Measurements from ENCODE around the gene BCDIN3D.
A peak's percentile ranks its signal among the peaks of the same experiment; 100 is the strongest.

The BCDIN3D gene, protein sequence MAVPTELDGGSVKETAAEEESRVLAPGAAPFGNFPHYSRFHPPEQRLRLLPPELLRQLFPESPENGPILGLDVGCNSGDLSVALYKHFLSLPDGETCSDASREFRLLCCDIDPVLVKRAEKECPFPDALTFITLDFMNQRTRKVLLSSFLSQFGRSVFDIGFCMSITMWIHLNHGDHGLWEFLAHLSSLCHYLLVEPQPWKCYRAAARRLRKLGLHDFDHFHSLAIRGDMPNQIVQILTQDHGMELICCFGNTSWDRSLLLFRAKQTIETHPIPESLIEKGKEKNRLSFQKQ

DNA sequence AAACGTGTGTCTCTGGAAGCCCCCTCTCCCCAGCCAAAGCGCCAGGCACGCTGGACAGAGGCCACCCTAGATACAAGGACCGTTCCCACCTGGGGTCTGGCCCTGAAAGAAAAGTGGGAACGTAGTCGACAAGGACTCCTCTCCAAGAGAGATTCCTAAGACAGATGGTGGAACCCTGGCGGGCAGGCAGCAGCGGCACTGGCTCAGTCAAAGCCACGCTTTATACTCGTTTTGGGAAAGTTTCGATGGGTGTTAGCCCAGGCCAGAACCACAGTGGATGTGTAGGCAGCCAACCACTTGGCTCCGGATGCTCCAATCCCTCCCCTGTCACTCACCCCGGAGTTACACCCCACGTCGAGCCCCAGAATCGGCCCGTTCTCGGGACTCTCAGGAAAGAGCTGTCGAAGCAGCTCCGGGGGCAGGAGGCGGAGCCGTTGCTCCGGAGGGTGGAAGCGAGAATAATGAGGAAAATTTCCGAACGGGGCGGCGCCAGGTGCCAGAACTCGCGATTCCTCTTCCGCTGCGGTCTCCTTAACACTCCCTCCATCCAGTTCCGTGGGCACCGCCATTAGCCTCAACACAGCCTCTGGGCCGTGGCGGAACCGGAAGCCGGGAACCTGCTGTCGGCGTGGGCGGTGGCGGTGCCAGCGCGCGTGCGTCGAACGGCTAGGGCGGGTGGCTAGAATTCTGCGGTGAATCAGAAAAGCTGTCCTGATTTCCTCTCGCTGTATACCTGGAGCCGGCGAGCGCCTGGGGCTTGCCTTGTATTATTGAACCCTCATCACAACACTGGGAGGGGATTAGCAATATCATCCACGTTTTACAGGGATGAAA lies at the start of gene BCDIN3D:
Gene BCDIN3D, minus strand, starts transcription at position 588 of the 834 bp plus-strand sequence. Its CDS starts 19 bp downstream, at position 569.
- DNase-seq = peak; percentile 99
- in situ Hi-C loops (cut with HindIII; ENCODE audit: low pct_ligation_motif_present, low pct_unique_long_range_greater_than_20kb, low sequenced_read_pairs) = no loop called here

DNA sequence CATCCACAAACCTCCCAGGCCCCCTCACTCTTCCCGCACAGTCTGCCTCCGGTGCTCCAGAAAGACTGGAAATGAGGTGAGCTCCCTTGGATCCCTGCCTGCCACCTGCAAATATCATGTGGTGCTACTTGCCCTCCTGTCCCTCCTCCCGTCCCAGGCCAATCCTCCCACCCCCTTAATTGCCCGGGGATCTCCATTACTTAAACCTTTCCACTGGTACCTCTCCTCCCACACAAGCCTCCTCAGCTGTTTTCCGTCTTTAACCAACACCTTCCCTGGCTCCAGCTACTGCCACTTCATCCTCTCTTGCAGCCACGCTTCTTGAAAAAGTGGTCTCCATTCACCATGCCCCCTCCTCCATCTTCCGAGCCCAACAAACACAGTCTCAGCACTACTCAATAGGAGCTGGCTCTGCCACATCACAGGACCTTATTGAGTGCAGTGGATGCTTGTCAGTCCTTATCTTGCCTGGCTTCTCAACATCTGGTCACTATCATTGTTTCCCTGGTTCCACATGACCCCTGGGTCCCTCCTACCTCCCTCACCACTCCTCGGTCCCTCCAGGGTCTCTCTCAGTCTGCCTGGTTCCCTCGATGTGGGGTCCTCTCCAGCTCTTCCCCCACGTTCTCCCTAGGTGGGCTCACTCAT lies 49.3 kb upstream of the BCDIN3D start:
- no peak for DNase-seq
- in situ Hi-C loops (cut with HindIII; ENCODE audit: low pct_ligation_motif_present, low pct_unique_long_range_greater_than_20kb, low sequenced_read_pairs) = no loop called here

DNA sequence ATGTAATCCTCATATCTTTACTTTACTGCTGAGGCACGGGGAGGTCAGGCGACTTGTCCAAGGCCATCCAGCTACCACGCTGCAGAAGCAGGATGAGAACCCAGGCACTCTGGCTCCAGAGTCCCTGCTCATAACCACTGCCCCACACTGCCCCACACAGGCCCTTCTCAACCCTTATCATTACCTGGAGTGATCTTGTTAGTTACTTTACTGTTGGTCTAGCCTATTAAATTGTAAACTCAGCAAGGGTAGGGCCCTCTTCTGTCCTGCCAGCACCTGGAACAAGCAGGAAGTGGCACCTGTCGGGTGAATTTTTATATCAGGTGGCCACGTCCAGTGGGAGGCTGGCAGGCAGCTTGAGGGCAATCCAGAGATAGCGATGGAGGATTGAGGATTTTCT lies 48.6 kb upstream of the BCDIN3D start:
- in situ Hi-C loops (cut with HindIII; ENCODE audit: low pct_ligation_motif_present, low pct_unique_long_range_greater_than_20kb, low sequenced_read_pairs) = no loop called here
- DNase-seq = no peak

DNA sequence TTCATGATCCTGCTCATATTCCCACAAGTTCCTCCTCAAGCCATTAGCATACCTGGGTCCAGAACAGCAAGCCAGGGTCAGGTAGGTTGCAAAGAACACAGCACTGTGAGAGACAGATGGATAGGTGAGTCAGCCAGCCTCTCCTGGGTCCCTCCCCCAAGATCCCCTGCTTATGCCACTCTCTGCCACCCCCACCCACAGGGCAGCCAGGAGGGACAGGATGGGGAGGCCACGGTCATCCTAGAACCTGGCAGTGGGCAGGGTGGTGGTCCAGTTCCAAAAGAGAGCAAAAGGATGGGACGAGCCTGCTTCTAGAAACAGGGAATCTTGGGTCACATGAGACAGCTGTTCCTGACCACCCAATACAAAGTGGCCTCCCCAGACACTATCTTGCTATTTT lies 48.1 kb upstream of the BCDIN3D start:
- in situ Hi-C loops (cut with HindIII; ENCODE audit: low pct_ligation_motif_present, low pct_unique_long_range_greater_than_20kb, low sequenced_read_pairs) = no loop called here
- no peak for DNase-seq

DNA sequence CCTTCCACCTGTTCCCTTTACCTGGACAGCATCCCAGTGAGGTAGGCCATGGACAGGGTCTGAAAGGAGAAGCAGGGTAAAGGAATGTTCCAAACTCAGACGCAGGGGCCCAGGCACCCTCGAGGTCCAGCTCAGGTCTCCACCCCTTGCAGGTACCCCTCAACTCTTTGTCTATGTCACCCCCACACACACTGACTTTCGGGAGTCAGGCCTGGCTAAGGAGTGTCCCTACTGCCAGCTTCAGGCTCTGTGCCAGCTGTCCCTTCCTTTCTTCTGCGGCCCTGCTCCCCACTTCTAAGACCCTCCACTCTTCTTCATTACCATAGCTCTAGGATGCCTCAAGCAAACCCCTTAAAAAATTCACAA lies 47.2 kb upstream of the BCDIN3D start:
- no peak for DNase-seq
- in situ Hi-C loops (cut with HindIII; ENCODE audit: low pct_ligation_motif_present, low pct_unique_long_range_greater_than_20kb, low sequenced_read_pairs) = no loop called here

DNA sequence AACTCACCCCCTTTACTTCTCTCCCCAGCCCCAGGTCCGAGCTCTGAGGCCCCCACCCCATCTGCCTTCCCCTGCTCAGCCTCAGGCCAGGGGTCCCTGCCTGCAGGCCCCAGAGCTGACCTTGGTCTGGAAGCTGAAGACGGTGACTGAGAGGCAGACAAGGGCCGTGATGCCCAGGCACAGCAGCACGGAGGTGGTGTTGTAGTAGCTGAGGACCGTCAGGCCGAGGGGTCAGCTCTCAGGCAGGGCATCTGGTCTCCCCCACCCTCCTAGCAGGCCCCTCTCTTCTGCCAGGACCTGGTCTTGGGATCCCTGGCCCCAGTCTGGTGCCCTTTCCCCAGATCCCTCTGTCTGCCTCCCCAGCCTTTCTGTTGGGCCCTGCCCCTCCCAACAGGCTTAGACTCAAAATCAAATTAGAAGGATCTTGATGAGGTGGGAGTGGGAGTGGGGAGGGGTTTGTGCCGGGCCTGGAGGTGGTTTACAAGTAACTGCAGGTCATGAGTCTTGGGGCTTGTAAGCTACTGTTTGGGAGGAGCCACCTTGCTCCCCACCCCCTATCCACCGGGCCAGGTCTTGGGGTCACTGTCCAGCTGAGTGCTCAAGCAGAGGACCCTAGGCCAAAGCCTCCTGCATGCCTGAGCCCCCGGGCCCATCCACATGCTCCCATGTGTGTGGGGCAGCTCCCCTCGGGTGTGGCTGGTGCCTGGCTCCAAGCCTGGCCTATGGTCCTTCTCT lies 46.6 kb upstream of the BCDIN3D start:
- no peak for DNase-seq
- in situ Hi-C loops (cut with HindIII; ENCODE audit: low pct_ligation_motif_present, low pct_unique_long_range_greater_than_20kb, low sequenced_read_pairs) = no loop called here

DNA sequence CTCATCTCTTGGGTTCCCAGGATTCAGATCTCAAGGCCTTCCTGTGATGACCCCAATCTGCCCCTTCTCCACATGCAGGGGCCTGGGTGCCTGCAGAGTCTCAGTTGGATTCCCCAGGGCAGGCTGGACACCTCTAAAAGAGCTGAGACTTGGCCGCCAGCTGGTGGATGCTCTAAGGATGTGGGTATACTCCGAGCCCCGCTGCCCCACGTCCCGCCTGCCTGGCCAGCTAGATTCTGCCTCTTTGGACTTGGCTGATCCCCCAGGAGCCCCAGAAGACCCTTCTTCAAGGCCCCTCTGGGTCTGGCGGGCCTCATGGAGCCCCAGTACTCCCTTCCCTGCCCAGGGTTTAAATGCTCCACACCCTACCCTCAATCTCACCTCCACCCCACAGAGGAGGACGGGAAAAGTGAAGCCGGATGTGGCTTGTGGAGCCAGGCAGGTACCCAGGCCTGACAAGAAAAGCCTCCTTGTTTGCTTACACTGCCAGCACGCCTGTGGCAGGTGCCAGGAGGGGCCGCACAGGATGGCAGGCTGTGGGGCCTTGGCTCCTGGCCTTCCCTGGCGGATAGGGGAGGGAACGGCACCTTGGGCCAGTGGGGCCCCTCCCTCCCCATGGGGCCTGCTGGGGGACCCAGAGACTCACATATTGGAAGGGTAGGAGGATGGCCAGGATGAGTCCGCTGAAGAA lies 45.7 kb upstream of the BCDIN3D start:
- in situ Hi-C loops (cut with HindIII; ENCODE audit: low pct_ligation_motif_present, low pct_unique_long_range_greater_than_20kb, low sequenced_read_pairs) = no loop called here
- DNase-seq = no peak

DNA sequence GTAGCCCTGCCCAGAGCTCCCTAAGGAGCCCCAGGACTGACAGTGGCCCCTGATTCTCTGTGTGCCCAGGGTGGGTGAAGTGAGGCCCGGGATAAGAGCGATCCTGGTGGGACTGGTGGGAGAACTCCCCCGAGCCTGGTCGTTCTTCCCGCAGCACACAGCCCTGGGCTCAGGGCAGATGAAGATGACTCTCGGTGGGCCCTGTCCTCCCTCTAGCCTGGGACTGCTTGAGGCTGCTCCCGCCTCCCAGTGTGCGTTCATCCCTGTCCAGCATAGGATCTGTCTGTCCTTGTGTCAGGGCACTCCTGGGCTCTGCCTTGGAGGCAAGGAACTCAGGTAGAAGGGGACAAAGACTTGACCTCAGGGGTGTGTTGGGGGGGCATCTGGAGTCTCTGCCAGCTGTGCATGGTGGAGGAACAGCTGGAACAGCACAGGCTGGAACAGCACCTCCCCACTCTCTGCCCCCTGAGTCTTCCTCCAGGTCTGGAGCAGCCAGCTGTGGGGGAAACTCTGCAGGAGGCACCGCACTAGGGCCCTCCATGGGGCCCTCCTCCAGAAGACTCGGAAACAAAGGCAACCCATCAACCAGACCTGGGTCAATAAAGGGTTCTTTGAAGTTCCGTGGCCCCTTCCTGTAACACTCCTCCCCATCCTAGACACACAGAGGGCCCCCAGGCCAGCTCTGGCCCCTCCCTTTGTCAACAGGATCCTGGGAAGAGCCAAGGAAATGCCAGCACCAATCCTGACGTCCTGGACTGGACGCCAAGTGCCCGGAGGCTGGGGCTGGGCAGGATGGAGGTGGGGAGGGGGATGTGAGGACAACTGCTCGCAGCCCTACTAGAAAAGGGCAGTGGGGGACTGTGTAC lies 44.9 kb upstream of the BCDIN3D start:
- in situ Hi-C loops (cut with HindIII; ENCODE audit: low pct_ligation_motif_present, low pct_unique_long_range_greater_than_20kb, low sequenced_read_pairs) = no loop called here

DNA sequence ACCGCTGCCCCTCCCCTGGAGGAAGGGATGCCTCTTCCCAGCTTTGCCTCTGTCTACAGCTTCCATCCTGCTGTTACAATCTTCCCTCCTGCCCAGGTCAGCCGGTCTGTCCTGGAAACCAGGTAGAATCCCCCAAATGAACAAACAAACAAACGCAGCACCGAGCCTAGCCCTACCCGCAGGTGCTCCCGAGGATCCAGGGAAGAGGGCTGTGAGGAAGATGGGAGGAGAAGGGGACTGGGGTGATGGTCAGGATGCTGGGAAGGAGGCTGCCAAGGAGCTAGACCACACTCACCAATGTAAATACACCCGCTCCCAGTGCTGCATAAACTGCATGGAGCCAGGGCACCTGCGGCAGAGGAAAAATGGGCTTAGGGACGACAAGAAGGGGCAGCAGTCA lies 44.2 kb upstream of the BCDIN3D start:
- DNase-seq = no peak
- in situ Hi-C loops (cut with HindIII; ENCODE audit: low pct_ligation_motif_present, low pct_unique_long_range_greater_than_20kb, low sequenced_read_pairs) = no loop called here

More for the DNA sequence above, 44.9 kb upstream of the BCDIN3D start:
- no peak for DNase-seq

DNA sequence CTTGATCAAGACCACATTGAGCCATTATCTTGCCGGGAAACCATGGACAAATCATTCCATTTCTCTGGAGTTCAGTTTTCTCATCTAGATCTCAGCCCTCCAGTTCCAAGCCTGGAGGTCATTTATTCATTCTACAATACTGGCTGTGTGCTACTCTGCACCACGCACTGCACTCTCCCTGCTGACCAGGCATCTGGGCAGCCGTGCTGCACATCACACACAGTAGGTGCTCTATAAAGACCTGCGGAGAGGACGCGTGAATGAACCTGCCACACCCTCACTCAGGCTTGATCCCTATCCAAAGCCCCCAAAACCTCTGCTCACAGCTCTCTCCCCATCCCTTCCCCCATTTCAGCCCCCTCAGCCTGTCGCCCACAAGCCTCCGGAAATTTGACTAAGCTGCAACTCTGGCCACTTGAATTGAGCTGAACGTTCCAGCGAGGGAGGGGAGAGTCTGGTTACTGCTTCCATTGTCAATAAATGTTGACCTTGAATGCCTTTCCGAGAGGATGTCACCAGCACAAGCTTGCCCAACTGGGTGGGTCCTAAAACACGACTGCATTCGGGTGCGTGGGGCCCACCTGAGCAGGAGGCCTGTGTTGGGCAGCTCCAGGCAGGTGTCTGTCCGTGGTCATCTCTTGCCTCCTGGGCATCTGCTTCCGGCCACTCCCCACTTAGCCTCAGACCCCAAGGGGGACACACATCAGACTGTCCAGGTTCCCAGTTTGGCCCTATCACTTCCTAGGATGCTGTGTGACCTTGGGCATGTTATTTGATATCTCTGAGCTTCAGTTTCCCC lies 43.0 kb upstream of the BCDIN3D start:
- DNase-seq = no peak
- in situ Hi-C loops (cut with HindIII; ENCODE audit: low pct_ligation_motif_present, low pct_unique_long_range_greater_than_20kb, low sequenced_read_pairs) = no loop called here

DNA sequence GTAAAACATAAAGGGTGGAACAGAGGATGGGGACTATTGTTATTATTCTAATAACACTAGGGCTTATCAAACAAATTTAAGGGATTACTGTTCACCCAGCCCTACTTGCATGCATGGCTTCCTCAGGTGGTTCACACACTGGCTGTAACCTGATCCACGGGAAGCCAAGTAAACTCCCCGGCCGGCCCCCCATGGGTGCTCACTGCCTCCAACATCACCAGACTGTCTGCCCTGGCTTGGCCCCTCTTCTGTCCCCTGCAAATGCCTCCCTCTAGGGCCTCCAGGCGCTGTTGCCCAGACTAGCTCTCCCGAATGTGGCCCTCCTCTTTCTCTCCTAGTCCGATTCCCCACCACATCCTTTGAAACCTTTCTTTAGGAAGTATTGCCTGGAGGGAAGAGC lies 42.2 kb upstream of the BCDIN3D start:
- in situ Hi-C loops (cut with HindIII; ENCODE audit: low pct_ligation_motif_present, low pct_unique_long_range_greater_than_20kb, low sequenced_read_pairs) = no loop called here
- DNase-seq = no peak

DNA sequence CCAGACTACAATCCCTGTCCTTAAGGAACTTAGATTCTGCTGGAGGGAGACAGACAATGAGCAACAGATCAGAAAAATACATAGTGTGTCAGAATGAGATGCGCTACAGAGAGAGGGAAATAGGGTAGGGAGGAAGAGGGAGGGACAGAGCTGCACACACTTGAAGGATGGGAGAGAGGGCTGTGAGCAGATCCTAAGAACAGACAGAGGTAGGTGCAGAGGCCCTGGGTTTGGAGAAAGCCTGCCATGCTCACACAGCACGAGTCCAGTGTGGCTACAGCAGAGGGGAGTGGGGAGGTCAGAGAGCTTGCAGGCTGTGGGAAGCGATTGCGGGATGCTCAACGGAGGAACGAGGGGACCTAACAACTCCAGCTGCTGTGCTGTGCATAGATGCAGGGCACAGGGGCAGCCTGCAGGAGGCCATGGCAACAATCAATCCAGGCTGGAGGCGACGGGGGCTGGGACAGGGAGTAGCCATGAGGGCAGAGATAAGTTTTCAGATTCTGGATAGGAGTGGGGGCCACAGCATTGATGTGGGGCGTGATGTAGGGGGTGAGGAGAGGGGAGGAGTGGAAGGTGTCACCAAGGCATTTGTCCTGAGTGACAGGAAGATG lies 40.1 kb upstream of the BCDIN3D start:
- in situ Hi-C loops (cut with HindIII; ENCODE audit: low pct_ligation_motif_present, low pct_unique_long_range_greater_than_20kb, low sequenced_read_pairs) = no loop called here
- no peak for DNase-seq

DNA sequence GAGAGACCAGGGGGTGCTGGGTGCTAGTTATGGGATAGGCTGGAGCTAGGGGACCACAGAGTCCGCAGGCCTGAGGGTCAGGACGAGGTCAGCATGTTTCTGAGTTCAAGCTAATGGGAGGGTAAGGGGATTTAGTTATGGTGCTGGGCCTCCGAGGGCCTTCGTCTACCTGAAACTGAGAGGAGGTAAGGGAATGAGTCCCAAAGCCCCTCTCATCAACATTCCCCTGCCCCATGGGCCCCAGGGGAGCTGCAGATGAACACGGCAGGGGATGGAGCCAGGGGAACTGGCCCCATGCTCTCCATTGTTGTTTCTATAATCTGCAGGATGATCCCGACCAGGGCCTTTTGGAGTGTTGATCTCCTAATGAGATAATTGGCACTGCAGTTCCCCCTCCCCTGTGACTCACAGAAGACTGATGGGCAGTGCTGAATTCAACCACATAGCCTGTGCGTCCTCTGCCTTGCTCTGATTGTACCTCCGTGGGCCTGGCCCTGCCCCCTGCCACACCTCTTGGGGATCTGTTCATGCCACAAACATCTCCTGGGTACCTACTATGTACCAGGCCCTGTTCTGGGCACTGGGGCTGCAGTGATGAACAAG lies 39.4 kb upstream of the BCDIN3D start:
- no peak for DNase-seq
- in situ Hi-C loops (cut with HindIII; ENCODE audit: low pct_ligation_motif_present, low pct_unique_long_range_greater_than_20kb, low sequenced_read_pairs) = no loop called here

DNA sequence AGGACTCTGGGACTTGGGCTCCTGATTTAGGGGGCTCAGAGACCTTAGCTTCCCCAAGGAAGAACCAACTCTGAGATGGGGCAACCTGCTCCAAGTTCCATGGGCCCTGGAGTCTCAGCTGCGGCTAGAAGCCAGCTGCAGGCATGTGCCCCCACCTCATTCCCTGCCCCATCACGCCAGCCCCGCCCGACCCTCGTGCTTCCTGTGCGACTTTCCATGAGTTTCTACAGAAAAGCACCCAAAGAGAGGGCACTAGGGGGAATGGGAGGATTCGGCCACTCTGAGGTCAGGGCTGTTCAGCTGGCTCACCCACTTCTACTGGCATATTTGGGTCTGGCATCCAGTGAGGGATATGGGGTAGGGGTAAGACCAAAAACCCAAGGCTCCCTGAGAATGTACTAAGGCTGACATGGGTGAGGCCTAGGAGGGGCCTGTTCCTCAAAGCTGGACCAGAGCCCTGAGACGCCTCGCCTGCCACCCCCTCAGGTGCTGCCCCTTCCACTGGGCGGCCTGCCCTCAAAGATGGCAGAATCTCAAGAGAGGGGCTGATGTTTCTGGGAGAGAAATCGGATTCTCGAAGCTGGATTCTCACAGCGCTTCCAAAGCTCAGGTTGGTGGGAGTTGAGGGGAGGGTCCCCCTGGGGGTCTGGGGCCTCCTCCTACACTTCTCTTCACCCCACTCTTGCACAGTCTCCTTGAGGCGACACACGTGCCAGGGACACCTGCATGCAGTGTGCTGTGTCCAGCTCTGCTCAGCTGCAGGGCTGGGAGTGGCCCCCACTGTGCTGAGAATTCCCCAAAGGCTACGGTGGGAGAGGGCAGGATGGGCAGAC lies 38.7 kb upstream of the BCDIN3D start:
- in situ Hi-C loops (cut with HindIII; ENCODE audit: low pct_ligation_motif_present, low pct_unique_long_range_greater_than_20kb, low sequenced_read_pairs) = no loop called here
- DNase-seq = no peak

DNA sequence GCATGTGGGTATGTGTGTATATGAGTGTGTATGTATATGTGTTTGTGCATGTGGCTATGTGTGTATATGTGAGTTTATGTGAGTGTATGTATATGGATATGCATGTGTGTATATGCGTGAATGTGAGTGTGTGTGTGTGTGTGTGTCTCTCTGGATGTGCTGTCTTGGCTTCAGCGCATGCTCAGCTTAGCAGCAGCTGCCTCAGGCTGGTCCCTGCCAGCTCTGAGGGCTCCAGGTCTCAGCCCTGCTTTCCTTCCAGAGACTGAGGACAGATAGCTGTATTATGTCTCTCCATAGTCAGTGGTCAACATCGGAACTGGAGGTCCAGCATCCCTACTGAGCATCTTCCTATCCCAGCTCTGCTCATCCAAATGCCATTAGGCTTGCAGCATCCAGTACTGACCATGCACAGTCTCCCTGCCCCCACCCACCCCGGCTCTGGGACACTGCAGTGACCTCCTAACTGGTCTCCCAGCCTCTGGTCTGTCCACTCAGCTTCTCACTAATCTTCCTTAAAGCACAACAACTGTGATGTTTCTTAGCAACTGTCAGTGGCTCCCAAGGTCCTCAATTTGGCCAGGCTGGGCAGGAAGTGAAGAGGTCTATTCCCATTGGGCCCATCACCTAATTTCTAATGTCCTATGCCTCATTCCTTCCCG lies 38.0 kb upstream of the BCDIN3D start:
- in situ Hi-C loops (cut with HindIII; ENCODE audit: low pct_ligation_motif_present, low pct_unique_long_range_greater_than_20kb, low sequenced_read_pairs) = no loop called here
- DNase-seq = no peak
